ENCODE data around the gene GLRX. TPM values are rescaled to one million over a fixed set of nuclear protein-coding genes. Genes with fewer than 3 reads are reported as not detected.
"Not testable (repeated sequence)": the region's sequence is repeated elsewhere in the genome, so short reads cannot be mapped to it uniquely, and the experiment has no call there.

Gene GLRX, protein sequence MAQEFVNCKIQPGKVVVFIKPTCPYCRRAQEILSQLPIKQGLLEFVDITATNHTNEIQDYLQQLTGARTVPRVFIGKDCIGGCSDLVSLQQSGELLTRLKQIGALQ
- total RNA-seq, result 100 to 1,000 TPM in 2 of 4 donors, 10 to 100 TPM in 2; 67.2 to 173 (median 111) TPM

DNA sequence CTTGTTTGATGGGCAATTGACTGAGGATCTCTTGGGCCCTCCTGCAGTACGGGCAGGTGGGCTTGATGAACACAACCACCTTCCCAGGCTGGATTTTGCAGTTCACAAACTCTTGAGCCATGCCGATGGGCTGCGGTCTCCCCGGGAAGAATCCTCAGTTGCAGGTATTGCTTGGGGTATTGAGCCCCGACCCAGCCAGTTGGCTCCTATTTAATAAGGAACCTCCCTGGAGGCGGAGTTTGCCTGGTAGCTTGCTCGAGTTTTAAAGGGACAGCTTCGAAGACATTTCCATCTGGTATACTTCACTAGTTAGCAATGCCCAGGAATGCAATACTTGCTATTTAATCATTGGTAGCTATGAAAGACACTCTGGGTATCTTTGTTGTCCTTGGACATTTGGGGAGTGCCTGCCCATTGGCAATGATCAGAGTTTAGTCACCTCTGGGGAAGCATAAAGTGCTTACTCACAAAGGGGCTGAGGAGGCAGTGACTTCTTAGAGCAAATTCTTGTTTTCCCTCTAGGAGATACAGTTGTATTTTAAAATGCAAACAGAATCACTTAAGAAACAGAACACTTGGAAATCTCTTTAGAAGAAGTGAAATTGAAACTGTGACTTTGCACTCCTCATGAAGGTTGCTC lies at the start of gene GLRX:
Gene GLRX (minus strand): TSS at position 185 of the 640 bp plus-strand sequence. CDS start 64 bp downstream, at position 121.
- no peak for DNase-seq (ENCODE audit: low spot score)
- TF ChIP-seq, protein P1, sequence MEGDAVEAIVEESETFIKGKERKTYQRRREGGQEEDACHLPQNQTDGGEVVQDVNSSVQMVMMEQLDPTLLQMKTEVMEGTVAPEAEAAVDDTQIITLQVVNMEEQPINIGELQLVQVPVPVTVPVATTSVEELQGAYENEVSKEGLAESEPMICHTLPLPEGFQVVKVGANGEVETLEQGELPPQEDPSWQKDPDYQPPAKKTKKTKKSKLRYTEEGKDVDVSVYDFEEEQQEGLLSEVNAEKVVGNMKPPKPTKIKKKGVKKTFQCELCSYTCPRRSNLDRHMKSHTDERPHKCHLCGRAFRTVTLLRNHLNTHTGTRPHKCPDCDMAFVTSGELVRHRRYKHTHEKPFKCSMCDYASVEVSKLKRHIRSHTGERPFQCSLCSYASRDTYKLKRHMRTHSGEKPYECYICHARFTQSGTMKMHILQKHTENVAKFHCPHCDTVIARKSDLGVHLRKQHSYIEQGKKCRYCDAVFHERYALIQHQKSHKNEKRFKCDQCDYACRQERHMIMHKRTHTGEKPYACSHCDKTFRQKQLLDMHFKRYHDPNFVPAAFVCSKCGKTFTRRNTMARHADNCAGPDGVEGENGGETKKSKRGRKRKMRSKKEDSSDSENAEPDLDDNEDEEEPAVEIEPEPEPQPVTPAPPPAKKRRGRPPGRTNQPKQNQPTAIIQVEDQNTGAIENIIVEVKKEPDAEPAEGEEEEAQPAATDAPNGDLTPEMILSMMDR (IDR thresholded peaks at IDR 0.05), result no peak
- ATAC-seq (ENCODE audit: low FRiP score), result peak; percentile 80

DNA sequence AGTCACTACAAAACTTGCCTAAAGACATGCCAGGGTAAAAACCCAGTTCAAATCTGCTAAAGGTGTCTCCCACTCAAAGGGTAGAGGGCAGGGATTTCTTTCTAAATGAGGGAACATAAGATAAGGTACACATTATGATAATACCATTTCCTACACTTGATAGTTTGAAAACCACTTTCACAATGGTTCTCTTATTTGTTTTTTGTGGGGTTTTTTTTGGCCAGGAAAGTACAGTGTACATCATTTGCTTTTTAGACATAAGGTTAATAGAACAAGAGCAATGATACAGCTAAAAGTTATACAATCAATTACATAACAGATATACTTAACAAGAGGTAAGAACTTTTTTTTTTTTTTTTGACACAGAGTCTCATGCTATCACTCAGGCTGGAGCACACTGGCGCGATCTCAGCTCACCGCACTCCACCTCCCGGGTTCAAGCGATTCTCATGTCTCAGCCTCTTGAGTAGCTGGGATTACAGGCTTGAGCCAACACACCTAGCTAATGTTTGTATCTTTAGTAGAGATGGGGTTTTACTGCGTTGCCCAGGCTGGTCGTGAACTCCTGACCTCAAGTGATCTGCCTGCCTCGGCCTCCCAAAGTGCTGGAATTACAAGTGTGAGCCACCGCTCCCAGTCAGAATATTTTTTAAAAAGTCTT lies 48.8 kb upstream of the GLRX start:
- TF ChIP-seq, protein P1 (IDR thresholded peaks at IDR 0.05), result no peak
- ATAC-seq (ENCODE audit: low FRiP score) (no peak), DNase-seq (ENCODE audit: low spot score) (no peak)

DNA sequence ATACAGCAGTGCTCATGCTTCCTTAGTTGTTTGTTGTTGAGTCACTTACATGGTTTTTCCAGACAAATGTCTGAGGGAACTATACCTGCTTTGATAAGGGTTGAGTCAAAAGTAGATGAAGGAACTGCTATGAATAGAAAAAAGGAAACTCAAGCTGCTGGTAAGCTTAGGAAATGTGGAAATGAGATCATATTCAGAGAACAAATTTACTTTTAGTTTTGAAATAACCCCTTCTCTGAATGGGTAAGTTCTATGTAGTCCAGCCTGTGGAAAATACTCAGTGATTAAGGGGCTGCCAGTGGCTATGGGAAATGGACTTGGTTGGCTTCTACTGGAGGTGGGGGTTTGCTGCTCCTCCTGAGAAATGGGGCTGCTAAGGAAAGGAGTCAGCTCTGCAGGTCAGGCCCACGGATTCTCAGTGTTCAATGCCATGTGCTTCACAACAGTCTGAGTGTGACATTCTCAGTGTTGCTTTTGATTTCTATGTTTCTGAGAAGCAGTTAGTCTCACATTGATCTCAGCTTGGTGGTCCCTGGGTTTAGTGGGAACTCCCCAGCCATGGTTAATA lies 47.7 kb upstream of the GLRX start:
- ATAC-seq (ENCODE audit: low FRiP score) (peak; percentile 37), DNase-seq (ENCODE audit: low spot score) (no peak)
- TF ChIP-seq, protein P1 (IDR thresholded peaks at IDR 0.05), result no peak

DNA sequence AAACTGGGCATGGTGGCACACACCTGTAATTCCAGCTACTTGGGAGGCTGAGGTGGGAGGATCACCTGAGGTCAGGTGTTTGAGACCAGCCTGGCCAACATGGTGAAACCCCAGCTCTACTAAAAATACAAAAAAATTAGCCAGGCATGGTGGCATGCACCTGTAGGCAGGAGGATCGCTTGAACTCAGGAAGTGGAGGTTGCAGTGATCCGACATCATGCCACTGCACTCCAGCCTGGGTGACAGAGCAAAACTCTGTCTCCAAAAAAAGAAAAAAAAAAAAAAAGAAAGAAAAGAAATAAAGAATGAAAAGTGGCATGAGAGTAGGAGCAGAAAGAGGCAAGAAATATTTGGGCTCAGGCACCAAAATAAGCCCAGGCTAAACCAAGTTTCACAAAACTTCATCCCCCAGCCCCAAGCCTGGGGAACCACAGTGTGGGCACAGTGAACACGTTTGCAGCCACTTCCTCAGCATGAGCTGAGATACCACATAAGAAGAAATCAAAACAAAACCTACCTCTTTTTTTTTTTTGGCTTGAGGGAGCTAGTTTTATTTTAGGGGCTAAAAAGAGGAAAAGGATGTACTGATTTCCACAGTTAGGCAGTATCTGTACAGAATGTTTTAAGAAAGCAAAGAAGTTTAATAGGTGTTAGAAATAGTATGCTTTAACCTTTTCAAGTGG lies 46.8 kb upstream of the GLRX start:
- DNase-seq (ENCODE audit: low spot score); ATAC-seq (ENCODE audit: low FRiP score): not testable (repeated sequence)

DNA sequence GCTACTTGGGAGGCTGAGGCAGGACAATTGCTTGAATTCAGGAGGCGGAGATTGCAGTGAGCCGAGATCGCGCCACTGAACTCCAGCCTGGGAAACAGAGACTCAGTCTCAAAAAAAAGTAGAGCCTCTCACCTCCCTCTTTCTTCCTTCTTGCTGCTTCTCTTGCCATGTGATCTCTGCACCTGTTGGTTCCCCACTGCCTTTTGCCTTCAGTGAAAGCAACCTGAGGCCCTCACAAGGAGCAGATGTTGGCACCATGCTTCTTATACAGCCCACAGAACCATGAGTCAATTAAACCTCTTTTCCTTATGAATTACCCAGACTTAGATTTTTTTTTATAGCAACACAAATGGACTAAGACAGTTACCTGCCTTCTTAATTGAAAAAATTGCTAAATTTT lies 45.6 kb upstream of the GLRX start:
- ATAC-seq (ENCODE audit: low FRiP score) (no peak), DNase-seq (ENCODE audit: low spot score) (no peak)
- TF ChIP-seq, protein P1 (IDR thresholded peaks at IDR 0.05), result no peak

DNA sequence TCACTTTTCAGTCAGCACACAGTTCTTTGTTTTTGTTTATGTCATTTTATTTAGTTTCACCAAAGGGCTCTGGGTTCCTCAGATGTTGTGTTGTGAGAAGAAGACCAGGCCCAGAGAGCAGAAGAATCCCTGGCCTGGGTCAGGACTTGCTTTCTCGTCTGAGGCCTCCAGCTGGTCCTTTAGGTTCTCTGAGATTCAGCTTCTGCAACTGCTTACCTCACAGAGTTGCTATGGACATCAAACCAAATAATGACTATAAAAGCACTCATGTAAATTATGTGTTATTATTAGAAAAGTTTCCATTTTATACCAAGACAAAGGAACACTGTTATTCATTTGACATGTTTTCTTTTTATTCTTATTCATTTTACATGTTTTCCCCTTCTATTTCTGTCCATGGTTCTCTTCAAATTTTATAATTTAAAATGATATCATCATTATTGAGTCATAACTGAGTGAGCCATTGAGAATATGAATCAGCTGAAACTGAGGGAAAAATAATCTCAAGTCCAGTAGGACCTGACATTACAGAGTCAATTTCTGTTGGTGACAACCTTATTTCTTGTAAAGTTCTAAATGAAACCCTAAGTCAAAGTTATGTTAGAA lies 44.0 kb upstream of the GLRX start:
- ATAC-seq (ENCODE audit: low FRiP score) (peak; percentile 20), DNase-seq (ENCODE audit: low spot score) (no peak)
- TF ChIP-seq, protein P1 (IDR thresholded peaks at IDR 0.05), result no peak
